Heart right ventricle (tissue), 16 donors: Measurements from ENCODE around the gene CACNA1C. TPM values are rescaled to one million over a fixed set of nuclear protein-coding genes. Genes with fewer than 3 reads are reported as not detected.

Source experiments
- ATAC-seq, 8 donors: fragments of 200-7000 bp; cut with Tn5 transposase; one replicate each; pipeline ENCODE4 v1.9.1; 2020; ENCODE audit warnings: mild to moderate bottlenecking in 8 of 8, moderate library complexity in 8 of 8, moderate number of reproducible peaks in 1 of 8
- DNase-seq, 2 donors: peaks; one replicate each; pipeline ENCODE4 v3.0.0-alpha.2; 2020
- H3K27ac ChIP-seq, 10 donors: fragments of 200-600 bp; sonication (generic) in 2 of 10; one replicate each; pipeline versions ENCODE4 v1.5.0 to v1.8.0; 2020 to 2022; ENCODE audit warnings: mild to moderate bottlenecking in 3 of 10
- H3K27me3 ChIP-seq, 7 donors: fragments of 200-600 bp; one replicate each; pipeline ENCODE4 v1.8.0; 2021 to 2022; ENCODE audit warnings: mild to moderate bottlenecking in 2 of 7
- H3K36me3 ChIP-seq, 9 donors: fragments of 200-600 bp; sonication (generic) in 1 of 9; one replicate each; pipeline versions ENCODE4 v1.5.0 to v1.8.0; 2020 to 2022; ENCODE audit warnings: mild to moderate bottlenecking in 2 of 9
- H3K4me1 ChIP-seq, 9 donors: fragments of 200-600 bp; sonication (generic) in 1 of 9; one replicate each; pipeline versions ENCODE4 v1.5.0 to v1.8.0; 2020 to 2022; ENCODE audit warnings: mild to moderate bottlenecking in 4 of 9
- H3K4me3 ChIP-seq, 10 donors: fragments of 200-600 bp; sonication (generic) in 2 of 10; one replicate each; pipeline versions ENCODE4 v1.5.0 to v1.8.0; 2020 to 2022; ENCODE audit warnings: mild to moderate bottlenecking in 7 of 10, moderate library complexity in 2 of 10
- H3K9me3 ChIP-seq, 11 donors: fragments of 200-600 bp in 10 of 11; sonication (generic) in 2 of 11; one replicate each; pipeline versions ENCODE4 v1.5.0 to v1.8.0; 2013 to 2022; ENCODE audit warnings: mild to moderate bottlenecking in 2 of 11, control low read depth in 1 of 11, moderate library complexity in 1 of 11
- WGBS, 2 donors: extraction: QIAGEN DNeasy Blood & Tissue Kit; methylation state at CpG; one replicate each; pipeline ENCODE4 v1.1.7; 2013; ENCODE audit warnings: inconsistent platforms in 1 of 2; 5-methylcytosine and 5-hydroxymethylcytosine counted together
- intact Hi-C, 10 donors: fragments of 100-400 bp; cut with DNase I; formaldehyde crosslinking; loops; one replicate each; pipeline versions ENCODE4 v1.11.1 to v1.14.2; 2022
- polyA plus RNA-seq, 2 donors: library from polyadenylated mRNA; stranded (reverse); fragments of 200-250 nt; gene quantifications; one replicate each; pipeline ENCODE4 v1.2.3, GENCODE V29; 2013
- total RNA-seq, 10 donors: library from RNA; stranded (reverse); fragmentation: NEBNext Ultra II Directional in 3 of 10; extraction: Animal tissue kit (Norgen Biotek cat#: 25700) in 3 of 10; gene quantifications; one replicate each; pipeline versions ENCODE4 v1.2.1 to v1.2.4, GENCODE V29; 2021 to 2023
- TF ChIP-seq, protein P1 (sequence below), 9 donors: fragments of 200-600 bp; sonication (generic) in 2 of 9; IDR thresholded peaks; one replicate each; pipeline versions ENCODE4 v1.5.0 to v1.8.0; 2021 to 2022; ENCODE audit warnings: antibody characterized with exemption in 9 of 9, mild to moderate bottlenecking in 5 of 9, moderate library complexity in 1 of 9
- donor health status: Arrhythmogenic right ventricular cardiomyopathy.
- donor health status: ischemic (EF 13 %, LVEDD 7.1; RV severe dilation, severe dysfunction).
- donor health status: healthy with polysubstance abuse.
- donor health status: DM: no; HTN: yes; CAD: no.
- donor health status: DM: no; HTN: no; CAD: no.
- donor health status: ischemic (EF 25% LVEDD 6.9; RV normal size, moderate dysfunction).
- donor health status: ischemic (EF 25% LVEDD 5.7; RV mildly dilated, moderate dysfunction).
- donor health status: healthy.
- donor health status: DM: yes; HTN: yes; CAD: no.
- donor health status: Ischemic cardiomyopathy.
- donor health status: ischemic (EF 35%, LVEDD 5.7; RV mildly dilated, moderate dysfunction).
- donor health status: nonischemic (EF 11% LVEDD 7.7; RV severe dilation, severe dysfunction).
- donor health status: DM: yes; HTN: yes; CAD: no.
- donor health status: PGD.
- donor health status: ischemic (EF 29% LVEDD 5.4; RV normal size, mild dysfunction).
- donor health status: nonischemic (EF 23%, LVEDD 6.1; RV moderate dilation, normal function).

Gene CACNA1C
- total and polyA plus RNA-seq, 12 donors, result 19.1 to 222 (median 183) TPM

DNA sequence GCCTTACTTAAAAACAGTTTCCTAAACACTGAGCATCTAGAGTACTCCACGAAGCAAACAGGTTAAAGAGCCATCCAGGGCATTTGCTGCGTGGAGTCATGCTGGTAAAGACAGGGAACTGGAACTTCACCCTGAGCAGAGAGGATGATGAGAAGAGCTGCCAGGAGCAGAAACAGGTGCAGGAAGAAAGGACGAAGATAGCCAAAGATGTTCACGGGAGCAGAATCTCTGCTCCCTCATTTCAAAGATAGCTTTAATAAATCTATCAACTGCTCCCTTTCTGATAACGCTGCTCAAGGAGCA is 461.2 kb downstream of the CACNA1C start:
- intact Hi-C loops, result no loop called here
- no peak overlapping the region for H3K4me3 ChIP-seq
- DNase-seq (no peak), ATAC-seq (no peak)
- H3K27ac ChIP-seq, result no peak overlapping the region
- peaks cover 0 to 62% (median 0%) of the 10 kb centered on the region in 9 donors for H3K36me3 ChIP-seq
- H3K4me1 ChIP-seq, result peaks cover 0 to 17% (median 0%) of the 10 kb centered on the region in 9 donors
- H3K9me3 ChIP-seq, result no peaks in the 10 kb centered on the region
- no peaks in the 10 kb centered on the region for H3K27me3 ChIP-seq
- WGBS, 2 donors, result 80 to 82% methylated on average over 5 of the region's 5 CpGs
- TF ChIP-seq, protein P1, sequence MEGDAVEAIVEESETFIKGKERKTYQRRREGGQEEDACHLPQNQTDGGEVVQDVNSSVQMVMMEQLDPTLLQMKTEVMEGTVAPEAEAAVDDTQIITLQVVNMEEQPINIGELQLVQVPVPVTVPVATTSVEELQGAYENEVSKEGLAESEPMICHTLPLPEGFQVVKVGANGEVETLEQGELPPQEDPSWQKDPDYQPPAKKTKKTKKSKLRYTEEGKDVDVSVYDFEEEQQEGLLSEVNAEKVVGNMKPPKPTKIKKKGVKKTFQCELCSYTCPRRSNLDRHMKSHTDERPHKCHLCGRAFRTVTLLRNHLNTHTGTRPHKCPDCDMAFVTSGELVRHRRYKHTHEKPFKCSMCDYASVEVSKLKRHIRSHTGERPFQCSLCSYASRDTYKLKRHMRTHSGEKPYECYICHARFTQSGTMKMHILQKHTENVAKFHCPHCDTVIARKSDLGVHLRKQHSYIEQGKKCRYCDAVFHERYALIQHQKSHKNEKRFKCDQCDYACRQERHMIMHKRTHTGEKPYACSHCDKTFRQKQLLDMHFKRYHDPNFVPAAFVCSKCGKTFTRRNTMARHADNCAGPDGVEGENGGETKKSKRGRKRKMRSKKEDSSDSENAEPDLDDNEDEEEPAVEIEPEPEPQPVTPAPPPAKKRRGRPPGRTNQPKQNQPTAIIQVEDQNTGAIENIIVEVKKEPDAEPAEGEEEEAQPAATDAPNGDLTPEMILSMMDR (IDR thresholded peaks at IDR 0.05), result no peak

DNA sequence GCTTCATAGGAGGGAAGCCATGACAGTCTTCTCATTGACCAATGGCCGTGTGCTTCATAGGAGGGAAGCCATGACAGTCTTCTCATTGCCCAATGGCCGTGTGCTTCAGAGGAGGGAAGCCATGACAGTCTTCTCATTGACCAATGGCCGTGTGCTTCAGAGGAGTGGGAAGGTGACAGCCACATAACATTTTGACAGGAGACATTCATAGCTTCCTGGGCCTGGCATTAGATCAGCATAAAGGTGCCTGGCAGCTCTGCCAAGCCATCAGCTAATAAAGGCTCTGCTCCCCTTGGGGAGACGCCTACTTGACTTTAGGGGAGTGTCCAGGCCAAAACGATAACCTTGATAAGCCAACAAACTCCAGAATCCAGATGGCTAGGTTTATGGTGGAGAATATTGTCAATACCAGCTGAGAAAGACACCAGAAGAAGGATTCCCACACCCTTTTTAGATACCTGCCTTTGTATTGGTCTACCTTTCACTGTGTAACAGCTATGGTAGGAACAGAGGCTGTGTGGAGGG is 468.0 kb downstream of the CACNA1C start:
- Histone ChIP-seq H3K27ac (no peak overlapping the region), H3K4me1 (peaks cover 0 to 8% (median 5%) of the 10 kb centered on the region in 9 donors), H3K4me3 (no peak overlapping the region), H3K27me3 (no peaks in the 10 kb centered on the region), H3K36me3 (peaks cover 0 to 62% (median 0%) of the 10 kb centered on the region in 9 donors), H3K9me3 (no peaks in the 10 kb centered on the region)
- DNase-seq (no peak), ATAC-seq (no peak)
- TF ChIP-seq, protein P1 (IDR thresholded peaks at IDR 0.05), result no peak
- WGBS, 2 donors, result 83 to 89% methylated on average over 5 of the region's 5 CpGs
- intact Hi-C loops, result no loop called here

DNA sequence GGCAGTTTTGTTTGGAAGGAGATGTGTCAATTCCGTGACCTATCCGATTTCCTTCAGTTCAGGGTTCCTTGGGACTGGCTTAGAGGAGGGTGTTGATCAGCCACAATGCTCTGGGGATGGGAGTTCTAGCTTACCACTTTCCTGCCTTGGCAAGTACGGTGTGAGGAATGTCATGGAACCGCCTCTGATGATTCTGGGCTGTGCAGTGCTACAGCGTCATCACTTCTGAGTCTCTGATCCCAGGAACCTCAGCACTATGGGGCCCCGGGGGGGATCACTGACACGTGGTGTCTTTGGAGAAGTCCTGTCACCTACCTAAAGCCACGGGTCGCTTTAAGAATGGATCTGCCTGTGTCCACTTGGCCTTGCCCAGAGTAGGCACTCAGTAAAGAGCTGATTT is 470.5 kb downstream of the CACNA1C start:
- Histone ChIP-seq H3K4me1 (peaks cover 8 to 33% (median 19%) of the 10 kb centered on the region in 9 donors), H3K27me3 (no peaks in the 10 kb centered on the region), H3K9me3 (peaks cover 0 to 1% (median 0%) of the 10 kb centered on the region in 11 donors), H3K36me3 (peaks cover 0 to 53% (median 0%) of the 10 kb centered on the region in 9 donors), H3K27ac (no peak overlapping the region), H3K4me3 (no peak overlapping the region)
- WGBS, 2 donors, result 79 to 83% methylated on average over 9 of the region's 9 CpGs
- DNase-seq, result no peak
- TF ChIP-seq, protein P1 (IDR thresholded peaks at IDR 0.05), result no peak
- intact Hi-C loops, result no loop called here
- ATAC-seq, result no peak

DNA sequence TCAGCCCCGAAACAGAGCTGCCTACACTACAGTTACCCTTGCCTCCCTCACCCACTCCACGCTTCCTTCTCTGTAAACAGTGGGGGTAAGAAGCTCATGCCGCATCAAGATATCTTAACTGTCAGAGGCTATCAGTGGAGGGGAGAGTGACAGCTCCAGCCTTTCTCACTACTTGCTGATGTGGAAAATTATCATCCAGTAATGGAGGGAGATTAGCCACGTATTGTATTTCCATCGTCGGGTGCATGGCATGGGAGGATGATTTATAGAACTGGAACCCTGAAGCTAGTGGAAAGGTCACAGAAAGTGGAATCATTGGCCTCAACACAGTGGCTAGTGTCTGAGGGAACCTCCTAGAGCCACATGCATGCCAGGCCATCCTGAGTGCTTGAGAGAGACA is 471.1 kb downstream of the CACNA1C start:
- Histone ChIP-seq H3K36me3 (peaks cover 0 to 55% (median 0%) of the 10 kb centered on the region in 9 donors), H3K9me3 (peaks cover 0 to 6% (median 0%) of the 10 kb centered on the region in 11 donors), H3K4me1 (peaks cover 8 to 39% (median 19%) of the 10 kb centered on the region in 9 donors), H3K4me3 (no peak overlapping the region), H3K27me3 (no peaks in the 10 kb centered on the region), H3K27ac (no peak overlapping the region)
- ATAC-seq (no peak), DNase-seq (no peak)
- intact Hi-C loops, result no loop called here
- 67 to 68% methylated on average over 6 of the region's 6 CpGs for WGBS, 2 donors
- TF ChIP-seq, protein P1 (IDR thresholded peaks at IDR 0.05), result no peak
